Activated T-helper 1 cell treated with anti-CD3 and anti-CD28 coated beads, Interleukin-2, amount 50 U/mL, for 16 hours (primary cell): Measurements from ENCODE around the gene CSNK2B.

Experiments
- DNase-seq, 2 donors: peaks; one replicate each; pipeline ENCODE4 v3.0.0-alpha.2; 2020; ENCODE audit warnings: low read depth in 1 of 2, low spot score in 1 of 2

Gene CSNK2B

GRCh38 chr6:31665501-31666336 is at the start of gene CSNK2B:
Gene CSNK2B, plus strand, starts transcription at chr6:31666080. Its CDS starts 752 bp downstream, at chr6:31666832.
- peak; percentile 94 to 98 for DNase-seq

- no peak for DNase-seq
These were observed 48.9 kb upstream of the CSNK2B start for GRCh38 chr6:31617010-31617409.

GRCh38 chr6:31619805-31620585 is 45.9 kb upstream of the CSNK2B start:
- DNase-seq: peak; percentile 92 to 94

DNA sequence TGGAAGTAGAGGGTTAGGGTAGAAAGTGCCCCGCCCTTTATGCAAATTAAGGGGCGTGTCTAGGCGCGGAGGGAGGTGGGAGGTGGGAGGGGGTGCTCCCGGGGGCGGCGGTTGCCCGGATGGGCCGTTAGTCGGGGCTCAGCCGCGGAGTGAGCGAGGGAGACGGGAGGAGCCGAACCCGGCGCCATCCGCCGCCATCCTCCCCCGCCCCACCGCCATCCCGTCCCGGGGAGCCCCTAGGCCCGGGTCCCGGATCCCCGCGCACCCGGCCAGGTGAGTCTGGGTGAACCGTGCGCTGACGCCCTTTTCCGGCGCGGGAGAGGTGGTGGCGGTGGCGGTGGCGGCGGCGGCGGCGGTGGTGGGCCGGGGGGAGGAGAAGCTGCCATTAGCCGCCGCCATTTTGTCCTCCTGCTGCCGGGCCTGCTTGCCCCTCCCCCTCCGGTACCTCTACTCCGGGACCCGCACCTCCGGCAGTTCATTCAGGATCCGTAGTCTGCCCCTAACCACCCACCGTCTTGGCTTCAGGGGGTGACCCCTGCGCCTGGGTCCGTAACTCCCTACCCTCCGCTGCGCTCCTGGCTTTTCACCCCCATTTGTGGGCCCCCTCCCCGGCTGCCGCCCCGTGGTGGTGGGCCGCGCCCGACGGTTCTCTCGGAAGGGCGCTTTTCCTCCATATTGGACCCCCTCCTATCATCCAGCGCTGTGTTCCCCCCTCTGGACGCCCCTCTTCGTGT is 45.1 kb upstream of the CSNK2B start, which contains the start of gene PRRC2A:
TSS of gene PRRC2A (plus strand) at position 130 of the 734 bp plus-strand sequence. CDS start 2,075 bp downstream, outside the sequence.
- peak in 1 of 2 donors; percentile 62 for DNase-seq

GRCh38 chr6:31621320-31621939 is 44.5 kb upstream of the CSNK2B start:
- no peak for DNase-seq

- no peak for DNase-seq
These were observed 43.9 kb upstream of the CSNK2B start for GRCh38 chr6:31621991-31622390.

- DNase-seq: no peak
These were observed 43.2 kb upstream of the CSNK2B start for GRCh38 chr6:31622684-31623091.

DNA sequence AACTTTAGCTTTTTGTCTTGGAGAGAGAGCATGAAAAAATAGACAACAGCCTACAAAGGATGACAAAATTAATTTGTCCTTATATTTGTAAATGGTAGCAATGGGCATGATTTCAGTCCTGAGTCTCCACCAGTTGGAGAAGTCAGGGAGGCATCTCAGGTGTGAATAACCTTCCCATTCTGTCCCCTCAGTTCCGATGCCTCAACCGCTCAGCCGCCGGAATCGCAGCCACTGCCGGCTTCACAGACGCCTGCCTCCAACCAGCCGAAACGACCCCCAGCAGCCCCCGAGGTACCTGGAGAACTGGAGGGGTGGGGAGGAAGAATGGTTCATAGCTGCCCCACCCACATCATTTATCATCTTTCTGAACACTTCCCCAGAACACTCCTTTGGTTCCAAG is 41.8 kb upstream of the CSNK2B start:
- DNase-seq: no peak

- DNase-seq: no peak
These were observed 38.9 kb upstream of the CSNK2B start for GRCh38 chr6:31626952-31627351.

GRCh38 chr6:31627690-31628287 is 38.1 kb upstream of the CSNK2B start:
- no peak for DNase-seq

GRCh38 chr6:31629014-31629413 is 36.9 kb upstream of the CSNK2B start:
- DNase-seq: no peak

DNA sequence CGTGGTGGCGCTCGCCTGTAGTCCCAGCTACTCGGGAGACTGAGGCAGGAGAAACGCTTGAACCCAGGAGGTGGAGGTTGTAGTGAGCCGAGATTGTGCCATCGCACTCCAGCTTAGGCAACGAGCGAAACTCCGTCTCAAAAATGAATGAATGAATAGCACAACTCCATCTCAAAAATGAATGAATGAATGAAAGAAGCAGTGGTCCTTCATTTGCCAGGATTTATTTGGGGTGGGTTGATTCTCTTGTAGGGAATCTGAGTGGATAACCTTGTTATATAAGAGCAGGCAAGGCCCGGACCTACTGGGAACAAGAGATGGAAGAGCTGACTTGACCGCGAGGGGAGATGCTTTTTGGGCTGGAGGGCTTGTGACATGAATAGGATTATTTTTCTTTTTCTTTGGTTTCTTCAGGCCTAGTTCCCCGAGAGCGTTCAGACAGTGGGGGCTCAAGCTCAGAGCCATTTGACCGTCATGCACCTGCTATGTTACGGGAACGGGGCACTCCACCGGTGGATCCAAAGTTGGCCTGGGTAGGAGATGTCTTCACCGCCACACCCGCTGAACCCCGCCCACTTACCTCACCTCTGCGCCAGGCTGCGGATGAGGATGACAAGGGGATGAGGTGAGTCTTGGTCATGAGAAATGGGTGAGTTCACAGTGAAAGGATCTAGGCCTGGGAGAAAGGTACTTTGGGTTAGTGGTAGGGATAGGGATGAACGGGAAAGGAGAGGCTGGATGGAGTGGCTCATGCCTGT is 35.5 kb upstream of the CSNK2B start:
- no peak for DNase-seq

- no peak for DNase-seq
These were observed 34.7 kb upstream of the CSNK2B start for GRCh38 chr6:31631209-31631608.

DNA sequence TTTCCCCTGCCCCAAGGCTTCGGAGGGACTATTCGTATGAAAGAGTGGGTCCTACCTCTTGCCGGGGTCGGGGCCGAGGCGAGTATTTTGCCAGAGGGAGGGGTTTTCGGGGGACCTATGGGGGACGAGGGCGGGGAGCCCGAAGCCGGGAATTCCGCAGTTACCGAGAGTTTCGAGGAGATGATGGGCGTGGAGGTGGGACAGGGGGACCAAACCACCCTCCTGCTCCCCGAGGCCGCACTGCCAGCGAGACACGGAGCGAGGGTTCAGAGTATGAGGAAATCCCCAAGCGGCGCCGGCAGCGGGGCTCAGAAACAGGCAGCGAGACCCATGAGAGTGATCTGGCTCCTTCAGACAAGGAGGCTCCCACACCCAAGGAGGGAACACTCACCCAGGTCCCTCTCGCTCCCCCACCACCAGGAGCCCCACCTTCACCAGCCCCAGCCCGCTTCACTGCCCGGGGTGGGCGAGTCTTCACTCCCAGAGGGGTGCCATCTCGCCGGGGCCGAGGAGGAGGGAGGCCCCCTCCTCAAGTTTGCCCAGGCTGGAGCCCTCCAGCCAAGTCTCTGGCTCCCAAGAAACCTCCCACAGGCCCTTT is 34.1 kb upstream of the CSNK2B start:
- DNase-seq: no peak

DNA sequence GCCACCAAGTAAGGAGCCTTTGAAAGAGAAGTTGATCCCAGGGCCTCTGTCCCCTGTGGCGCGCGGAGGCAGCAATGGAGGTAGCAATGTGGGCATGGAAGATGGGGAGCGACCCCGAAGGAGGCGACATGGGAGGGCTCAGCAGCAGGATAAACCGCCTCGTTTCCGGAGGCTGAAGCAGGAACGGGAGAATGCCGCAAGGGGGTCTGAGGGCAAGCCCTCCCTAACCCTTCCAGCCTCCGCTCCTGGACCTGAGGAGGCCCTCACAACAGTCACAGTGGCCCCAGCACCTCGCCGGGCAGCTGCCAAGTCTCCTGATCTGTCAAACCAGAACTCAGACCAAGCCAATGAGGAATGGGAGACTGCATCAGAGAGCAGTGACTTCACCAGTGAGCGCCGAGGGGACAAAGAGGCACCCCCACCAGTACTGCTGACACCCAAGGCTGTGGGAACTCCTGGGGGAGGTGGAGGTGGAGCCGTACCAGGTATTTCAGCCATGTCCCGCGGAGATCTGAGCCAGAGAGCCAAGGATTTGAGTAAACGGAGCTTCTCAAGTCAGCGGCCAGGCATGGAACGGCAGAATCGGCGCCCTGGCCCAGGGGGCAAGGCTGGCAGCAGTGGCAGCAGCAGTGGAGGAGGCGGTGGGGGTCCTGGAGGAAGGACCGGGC is 33.5 kb upstream of the CSNK2B start:
- no peak for DNase-seq

GRCh38 chr6:31633447-31633846 is 32.4 kb upstream of the CSNK2B start:
- no peak for DNase-seq

- DNase-seq: no peak
These were observed 31.7 kb upstream of the CSNK2B start for GRCh38 chr6:31634131-31634530.

DNA sequence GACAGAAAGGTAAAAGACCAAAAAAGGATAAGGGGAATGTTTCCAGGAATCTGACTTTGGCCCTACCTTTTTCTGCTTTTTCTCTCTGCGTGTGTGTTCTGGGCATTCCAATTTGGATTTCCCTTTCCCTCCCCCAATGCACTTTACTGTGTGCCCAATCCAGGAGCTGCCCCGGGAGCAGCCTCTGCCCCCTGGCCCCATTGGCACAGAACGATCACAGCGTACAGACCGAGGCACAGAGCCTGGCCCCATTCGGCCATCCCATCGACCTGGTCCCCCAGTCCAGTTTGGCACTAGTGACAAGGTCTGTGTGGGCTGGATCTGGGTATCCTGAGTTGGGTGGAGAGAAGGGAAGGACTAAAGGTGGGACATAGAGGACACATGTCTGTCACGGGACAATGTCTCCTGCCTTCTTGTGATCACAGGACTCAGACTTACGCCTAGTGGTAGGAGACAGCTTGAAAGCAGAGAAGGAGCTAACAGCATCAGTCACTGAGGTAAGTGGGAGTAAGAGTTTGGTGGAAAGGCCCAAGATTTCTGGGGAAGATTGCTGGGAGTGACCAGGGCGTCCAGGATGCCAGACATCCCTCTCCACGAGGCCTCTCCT is 30.8 kb upstream of the CSNK2B start:
- DNase-seq: no peak
